Smooth muscle cell (in vitro differentiated cells): ENCODE results near the gene CREB5. TPM values are rescaled to one million over a fixed set of nuclear protein-coding genes. Genes with fewer than 3 reads are reported as not detected.

Source experiments
- DNase-seq: peaks from one replicate; lab custom pipeline; 2025; ENCODE audit not compliant: unreplicated experiment; lab: John Stamatoyannopoulos, UW
- H2AFZ ChIP-seq: fragments of 200-600 bp; sonication (generic); 2 replicates; pipeline ENCODE4 v1.6.0; 2016; ENCODE audit warnings: antibody characterized with exemption, low read depth, mild to moderate bottlenecking
- H3F3A ChIP-seq: fragments of 200-600 bp; sonication (generic); 2 replicates; pipeline ENCODE4 v1.6.0; 2017; ENCODE audit warnings: antibody characterized with exemption, low read depth
- H3K27ac ChIP-seq: fragments of 200-600 bp; sonication (generic); 2 replicates; pipeline ENCODE4 v1.5.1; 2016; ENCODE audit warnings: low read depth, mild to moderate bottlenecking
- H3K27me3 ChIP-seq: fragments of 200-600 bp; sonication (generic); 2 replicates; pipeline ENCODE4 v1.6.1; 2016; ENCODE audit warnings: low read depth, mild to moderate bottlenecking
- H3K36me3 ChIP-seq: fragments of 200-600 bp; sonication (generic); 2 replicates; pipeline ENCODE4 v1.5.1; 2016; ENCODE audit warnings: low read depth
- H3K4me1 ChIP-seq: fragments of 200-600 bp; sonication (generic); 2 replicates; pipeline ENCODE4 v1.5.1; 2016; ENCODE audit warnings: low read depth
- H3K4me2 ChIP-seq: fragments of 200-600 bp; sonication (generic); 2 replicates; pipeline ENCODE4 v1.6.0; 2016; ENCODE audit warnings: mild to moderate bottlenecking
- H3K4me3 ChIP-seq: fragments of 200-600 bp; sonication (generic); 2 replicates; pipeline ENCODE4 v1.5.1; 2016; ENCODE audit warnings: mild to moderate bottlenecking
- H3K79me2 ChIP-seq: fragments of 200-600 bp; sonication (generic); 2 replicates; pipeline ENCODE4 v1.6.0; 2016; ENCODE audit warnings: low read depth, mild to moderate bottlenecking
- H3K9ac ChIP-seq: fragments of 200-600 bp; sonication (generic); 2 replicates; pipeline ENCODE4 v1.6.0; 2016; ENCODE audit warnings: low read depth
- H3K9me3 ChIP-seq: fragments of 200-600 bp; sonication (generic); replicated peaks from 2 replicates; pipeline ENCODE4 v1.5.1; 2016; ENCODE audit warnings: low read depth
- H4K20me1 ChIP-seq: fragments of 200-600 bp; sonication (generic); 2 replicates; pipeline ENCODE4 v1.6.0; 2016; ENCODE audit warnings: low read depth
- whole genome bisulfite sequencing: methylation state at CpG from one replicate; pipeline ENCODE4 v1.1.7; 2016; ENCODE audit warnings: low lambda C conversion rate; 5-methylcytosine and 5-hydroxymethylcytosine counted together
- polyA plus RNA-seq: library from polyadenylated mRNA; unstranded; fragments of >200 nt; fragmentation: Nextera tagmentation; extraction: Ambion mirVana; gene quantifications from 2 replicates; pipeline ENCODE4 v1.2.1, GENCODE V29; 2016
- total RNA-seq: library from RNA; depleted of rRNA; stranded (reverse); fragments of >200 nt; gene quantifications from 2 replicates; pipeline ENCODE4 v1.2.3, GENCODE V29; 2014
- TF ChIP-seq, protein P1 (sequence below): fragments of 200-600 bp; sonication (generic); IDR thresholded peaks from 2 replicates; pipeline ENCODE4 v1.5.1; 2017; ENCODE audit warnings: borderline replicate concordance, mild to moderate bottlenecking, antibody characterized with exemption; ENCODE audit not compliant: insufficient read depth, poor library complexity, severe bottlenecking

CREB5 gene
- total and polyA plus RNA-seq, 2 experiments from 2014 or later = 6.2 to 18.2 TPM

- no peak overlapping the region for H3K4me2 ChIP-seq
- no peaks in the 10 kb centered on the region for H3F3A ChIP-seq
- no peaks in the 10 kb centered on the region for H3K4me1 ChIP-seq
- TF ChIP-seq, protein P1, sequence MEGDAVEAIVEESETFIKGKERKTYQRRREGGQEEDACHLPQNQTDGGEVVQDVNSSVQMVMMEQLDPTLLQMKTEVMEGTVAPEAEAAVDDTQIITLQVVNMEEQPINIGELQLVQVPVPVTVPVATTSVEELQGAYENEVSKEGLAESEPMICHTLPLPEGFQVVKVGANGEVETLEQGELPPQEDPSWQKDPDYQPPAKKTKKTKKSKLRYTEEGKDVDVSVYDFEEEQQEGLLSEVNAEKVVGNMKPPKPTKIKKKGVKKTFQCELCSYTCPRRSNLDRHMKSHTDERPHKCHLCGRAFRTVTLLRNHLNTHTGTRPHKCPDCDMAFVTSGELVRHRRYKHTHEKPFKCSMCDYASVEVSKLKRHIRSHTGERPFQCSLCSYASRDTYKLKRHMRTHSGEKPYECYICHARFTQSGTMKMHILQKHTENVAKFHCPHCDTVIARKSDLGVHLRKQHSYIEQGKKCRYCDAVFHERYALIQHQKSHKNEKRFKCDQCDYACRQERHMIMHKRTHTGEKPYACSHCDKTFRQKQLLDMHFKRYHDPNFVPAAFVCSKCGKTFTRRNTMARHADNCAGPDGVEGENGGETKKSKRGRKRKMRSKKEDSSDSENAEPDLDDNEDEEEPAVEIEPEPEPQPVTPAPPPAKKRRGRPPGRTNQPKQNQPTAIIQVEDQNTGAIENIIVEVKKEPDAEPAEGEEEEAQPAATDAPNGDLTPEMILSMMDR = no peak
- no peaks in the 10 kb centered on the region for H3K79me2 ChIP-seq
- no peaks in the 10 kb centered on the region for H4K20me1 ChIP-seq
- H3K27me3 ChIP-seq = no peaks in the 10 kb centered on the region
- H3K9me3 ChIP-seq = no peaks in the 10 kb centered on the region
- no peaks in the 10 kb centered on the region for H3K36me3 ChIP-seq
- 90% methylated on average over 6 of the region's 6 CpGs for WGBS
- no peak overlapping the region for H3K4me3 ChIP-seq
- no peak overlapping the region for H2AFZ ChIP-seq
- H3K9ac ChIP-seq = no peak overlapping the region
- DNase-seq = no peak
- no peak overlapping the region for H3K27ac ChIP-seq
Measured at GRCh38 chr7:28813243-28813962, 401.1 kb downstream of the CREB5 start.

DNA sequence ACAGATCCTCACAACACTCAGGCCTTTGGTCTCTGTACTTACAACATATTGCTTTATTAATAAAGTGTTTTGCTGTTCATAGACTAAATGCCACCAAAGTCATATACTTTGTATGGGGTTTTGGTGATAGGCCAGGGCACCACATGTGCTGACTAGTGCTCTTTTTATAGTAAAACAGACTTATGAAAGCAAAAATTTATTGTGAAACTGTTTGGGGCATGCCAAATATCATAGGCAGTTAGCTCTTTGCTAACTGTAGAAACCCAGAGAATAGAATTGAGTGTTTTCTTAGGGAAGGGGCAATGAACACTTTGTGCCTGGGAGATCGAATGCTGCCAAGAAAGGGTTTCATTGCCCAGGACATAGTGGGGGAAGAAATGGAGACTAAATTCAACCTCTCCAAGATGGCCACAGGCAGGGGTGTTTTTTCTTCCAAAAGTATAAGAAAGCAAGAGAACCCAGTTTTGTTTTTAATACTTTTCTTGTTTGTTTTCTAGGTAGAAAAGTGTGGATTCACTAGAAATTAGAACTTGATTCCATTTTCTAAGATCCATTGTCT lies 403.1 kb downstream of the CREB5 start:
- H3F3A ChIP-seq = no peaks in the 10 kb centered on the region
- no peaks in the 10 kb centered on the region for H3K4me1 ChIP-seq
- H3K36me3 ChIP-seq = no peaks in the 10 kb centered on the region
- H2AFZ ChIP-seq = no peak overlapping the region
- H3K27me3 ChIP-seq = no peaks in the 10 kb centered on the region
- TF ChIP-seq, protein P1 = no peak
- H3K9ac ChIP-seq = no peak overlapping the region
- H4K20me1 ChIP-seq = no peaks in the 10 kb centered on the region
- no peak overlapping the region for H3K27ac ChIP-seq
- no peak for DNase-seq
- WGBS = 96% methylated on average over 1 of the region's 1 CpG
- H3K4me2 ChIP-seq = no peak overlapping the region
- H3K79me2 ChIP-seq = no peaks in the 10 kb centered on the region
- no peak overlapping the region for H3K4me3 ChIP-seq
- H3K9me3 ChIP-seq = no peaks in the 10 kb centered on the region

- DNase-seq = no peak
- Histone ChIP-seq H3K9ac (no peak overlapping the region), H3K36me3 (no peaks in the 10 kb centered on the region), H3K4me3 (no peak overlapping the region), H3K9me3 (no peaks in the 10 kb centered on the region), H3K79me2 (no peaks in the 10 kb centered on the region), H3K4me2 (no peak overlapping the region), H3F3A (no peaks in the 10 kb centered on the region), H3K27ac (no peak overlapping the region), H2AFZ (no peak overlapping the region), H3K27me3 (no peaks in the 10 kb centered on the region), H4K20me1 (no peaks in the 10 kb centered on the region), H3K4me1 (no peaks in the 10 kb centered on the region)
- 93% methylated on average over 2 of the region's 2 CpGs for WGBS
- TF ChIP-seq, protein P1 = no peak
Measured at GRCh38 chr7:28815928-28816373, 403.6 kb downstream of the CREB5 start.
